NB4 (cell line): Measurements from ENCODE around the gene ACSL6.

Experiments
- DNase-seq: peaks from one replicate; pipeline ENCODE4 v3.0.0; 2010; ENCODE audit warnings: low read depth
- H3K4me3 ChIP-seq: one replicate; pipeline ENCODE4 v1.5.1; 2011; ENCODE audit warnings: mild to moderate bottlenecking, low read depth, low read length, moderate library complexity
- CTCF ChIP-seq: IDR thresholded peaks from one replicate; pipeline ENCODE4 v1.5.1; 2012; ENCODE audit warnings: low read depth, low read length
- MAX ChIP-seq: IDR thresholded peaks from 2 replicates; pipeline ENCODE4 v1.6.1; 2011; ENCODE audit warnings: low read depth, low read length
- MYC ChIP-seq: IDR thresholded peaks from 2 replicates; pipeline ENCODE4 v1.6.1; 2011; ENCODE audit warnings: low read depth, low read length
- POLR2A ChIP-seq: IDR thresholded peaks from 2 replicates; pipeline ENCODE4 v1.6.1; 2011; ENCODE audit warnings: mild to moderate bottlenecking; ENCODE audit not compliant: insufficient read length; ENCODE audit errors: extremely low read depth

ACSL6 gene

GRCh38 chr5:132024117-132024435, 12.6 kb upstream of the ACSL6 start:
- TF ChIP-seq POLR2A (no peak), MYC (no peak), MAX (no peak), CTCF (no peak)
- no peak for DNase-seq
- no peak overlapping the region for H3K4me3 ChIP-seq

GRCh38 chr5:132023258-132024116, 12.0 kb upstream of the ACSL6 start:
- no peak for DNase-seq
- H3K4me3 ChIP-seq: no peak overlapping the region
- TF ChIP-seq MYC (no peak), POLR2A (no peak), MAX (no peak), CTCF (no peak)

- TF ChIP-seq MAX (no peak), CTCF (no peak), POLR2A (no peak), MYC (no peak)
- H3K4me3 ChIP-seq: no peak overlapping the region
- DNase-seq: no peak
These were observed 11.3 kb upstream of the ACSL6 start for GRCh38 chr5:132022737-132023136.

GRCh38 chr5:132021654-132022053, 10.2 kb upstream of the ACSL6 start:
- H3K4me3 ChIP-seq: no peak overlapping the region
- DNase-seq: no peak
- no peak for TF ChIP-seq MAX
- TF ChIP-seq CTCF: no peak
- TF ChIP-seq MYC: no peak
- TF ChIP-seq POLR2A: no peak

GRCh38 chr5:132020568-132021339, 9.3 kb upstream of the ACSL6 start:
- no peak for TF ChIP-seq MAX
- TF ChIP-seq POLR2A: no peak
- TF ChIP-seq CTCF: no peak
- no peak overlapping the region for H3K4me3 ChIP-seq
- peak; percentile 51 for DNase-seq
